Nephron (organoid): ENCODE measurements around the gene MESP1.

ENCODE experiments used
- H3K27ac Mint-ChIP-seq, 3 experiments: 2 replicates each; pipeline ENCODE4 v1.8.0; 2020; ENCODE audit warnings: mixed read lengths in 3 of 3, mild to moderate bottlenecking in 2 of 3, moderate library complexity in 1 of 3
- H3K27me3 Mint-ChIP-seq: 2 replicates; pipeline ENCODE4 v1.8.0; 2021; ENCODE audit warnings: low read depth, mild to moderate bottlenecking, moderate library complexity, mixed read lengths
- H3K36me3 Mint-ChIP-seq: 2 replicates; pipeline ENCODE4 v1.8.0; 2020; ENCODE audit warnings: low read depth, mixed read lengths
- H3K4me1 Mint-ChIP-seq: 2 replicates; pipeline ENCODE4 v1.8.0; 2020; ENCODE audit warnings: mixed read lengths
- H3K4me3 Mint-ChIP-seq, 3 experiments: 2 replicates each; pipeline ENCODE4 v1.8.0; 2020; ENCODE audit warnings: mild to moderate bottlenecking in 3 of 3, mixed read lengths in 3 of 3, moderate library complexity in 2 of 3
- H3K9me3 Mint-ChIP-seq: 2 replicates; pipeline ENCODE4 v1.8.0; 2020; ENCODE audit warnings: mixed read lengths
- CTCF ChIP-seq, 3 experiments: fragments of 200-600 bp; sonication (generic); IDR thresholded peaks; one replicate each; pipeline ENCODE4 v1.5.0; 2021; ENCODE audit warnings: antibody characterized with exemption in 3 of 3; ENCODE audit not compliant: unreplicated experiment in 3 of 3

The MESP1 gene

DNA sequence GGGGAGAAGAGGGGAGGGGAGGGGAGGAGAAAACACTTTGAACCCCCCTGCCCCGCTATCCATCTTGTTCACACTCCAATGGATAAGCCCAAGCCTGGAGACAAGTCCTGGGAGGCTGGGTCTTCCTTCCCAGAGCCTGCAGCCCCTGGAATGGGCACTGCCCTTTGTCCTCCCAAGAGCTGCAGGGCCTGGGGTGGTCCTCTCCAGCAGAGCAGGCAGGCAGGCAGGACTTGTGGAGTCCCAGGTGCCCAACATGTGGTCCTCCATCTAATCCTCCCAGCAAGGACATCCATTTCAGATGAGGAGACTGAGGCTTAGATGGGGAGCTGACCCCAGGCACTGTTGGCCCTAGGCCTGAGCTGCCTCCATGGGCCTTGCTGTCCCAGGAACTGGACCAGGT is 14.6 kb upstream of the MESP1 start:
- Mint-ChIP-seq H3K27ac (no peak overlapping the region), H3K27me3 (peaks cover 8% of the 10 kb centered on the region), H3K4me3 (no peak overlapping the region), H3K9me3 (no peaks in the 10 kb centered on the region), H3K4me1 (no peaks in the 10 kb centered on the region), H3K36me3 (no peaks in the 10 kb centered on the region)
- TF ChIP-seq CTCF (IDR thresholded peaks at IDR 0.05; ENCODE audit: unreplicated experiment in 3 of 3), result no peak

GRCh38 chr15:89761929-89762328 is 10.9 kb upstream of the MESP1 start:
- Mint-ChIP-seq H3K36me3 (no peaks in the 10 kb centered on the region), H3K27ac (no peak overlapping the region), H3K27me3 (no peaks in the 10 kb centered on the region), H3K4me1 (peaks cover 4% of the 10 kb centered on the region), H3K4me3 (no peak overlapping the region), H3K9me3 (no peaks in the 10 kb centered on the region)
- TF ChIP-seq CTCF (IDR thresholded peaks at IDR 0.05; ENCODE audit: unreplicated experiment in 3 of 3), result no peak

DNA sequence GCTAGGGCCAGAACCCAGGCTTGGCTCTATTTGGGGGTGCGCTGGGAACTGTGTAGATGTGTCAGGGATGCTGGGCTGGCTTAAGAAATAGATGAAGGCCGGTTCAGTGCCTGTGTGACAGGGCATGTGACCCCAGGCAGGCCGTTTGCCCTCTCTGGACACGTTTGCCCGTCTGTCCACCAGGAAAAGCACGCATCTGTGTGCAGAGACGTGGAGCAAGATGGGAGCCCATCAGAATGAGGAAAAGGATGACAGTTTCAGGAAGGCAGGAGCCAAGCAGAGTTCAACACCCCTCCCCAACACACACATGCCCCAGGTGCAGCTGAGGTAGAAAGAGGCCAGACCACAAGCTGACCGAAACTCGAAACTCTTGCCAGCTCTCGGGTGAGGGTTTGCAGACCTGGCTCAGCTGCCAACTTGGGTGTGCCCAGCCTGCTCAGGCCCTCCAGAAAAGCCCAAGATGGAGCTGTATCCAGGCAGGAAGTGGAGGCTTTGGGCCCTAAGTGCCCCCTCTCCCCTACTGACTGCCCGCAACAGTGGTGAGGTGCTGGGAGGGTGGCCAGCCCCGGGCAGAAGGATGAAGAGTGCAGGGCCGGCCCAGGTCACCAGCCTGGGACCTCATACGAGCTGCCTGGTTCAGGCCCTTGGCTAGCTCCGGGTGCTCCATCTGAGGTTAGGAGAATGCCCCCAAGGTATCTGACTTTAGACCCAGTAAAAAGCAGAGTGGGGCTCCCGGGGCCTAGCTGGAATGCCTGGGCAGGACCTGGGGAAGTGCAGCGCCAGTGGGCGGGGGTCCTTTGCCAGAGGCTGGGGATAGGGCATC is 10.2 kb upstream of the MESP1 start:
- H3K4me3 Mint-ChIP-seq, result no peak overlapping the region
- peaks cover 4% of the 10 kb centered on the region for H3K4me1 Mint-ChIP-seq
- TF ChIP-seq CTCF (IDR thresholded peaks at IDR 0.05; ENCODE audit: unreplicated experiment in 3 of 3), result peak in 1 of 3 experiments; percentile 13
- no peaks in the 10 kb centered on the region for H3K9me3 Mint-ChIP-seq
- H3K27me3 Mint-ChIP-seq, result peaks cover under 1% of the 10 kb centered on the region
- no peak overlapping the region for H3K27ac Mint-ChIP-seq
- H3K36me3 Mint-ChIP-seq, result no peaks in the 10 kb centered on the region

- H3K9me3 Mint-ChIP-seq, result no peaks in the 10 kb centered on the region
- H3K27me3 Mint-ChIP-seq, result peaks cover 8% of the 10 kb centered on the region
- no peaks in the 10 kb centered on the region for H3K36me3 Mint-ChIP-seq
- TF ChIP-seq CTCF (IDR thresholded peaks at IDR 0.05; ENCODE audit: unreplicated experiment in 3 of 3), result peak; percentile 88 to 90 (median 89)
- H3K4me3 Mint-ChIP-seq, result no peak overlapping the region
- H3K27ac Mint-ChIP-seq, result no peak overlapping the region
- peaks cover 4% of the 10 kb centered on the region for H3K4me1 Mint-ChIP-seq
Observed at GRCh38 chr15:89760303-89761008, 9.4 kb upstream of the MESP1 start.

DNA sequence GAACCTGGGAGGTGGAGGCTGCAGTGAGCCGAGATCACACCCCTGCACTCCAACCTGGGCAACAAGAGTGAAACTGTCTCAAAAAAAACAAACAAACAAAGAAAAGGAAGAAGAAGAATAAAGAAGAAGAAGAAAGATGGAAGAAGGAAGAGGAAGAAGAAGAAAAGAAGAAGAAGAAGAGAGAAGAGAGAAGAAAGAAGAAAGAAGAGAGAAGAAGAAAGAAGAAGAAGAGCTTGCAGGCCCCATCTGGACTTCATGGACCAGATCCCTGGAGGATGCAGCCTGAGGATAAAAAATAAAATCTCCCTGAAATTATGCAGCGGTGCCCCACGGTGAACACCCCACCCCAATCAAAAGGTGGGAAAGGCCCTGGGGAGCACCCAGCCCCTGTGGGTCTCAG is 8.8 kb upstream of the MESP1 start:
- no peak for TF ChIP-seq CTCF (IDR thresholded peaks at IDR 0.05; ENCODE audit: unreplicated experiment in 3 of 3)
- Mint-ChIP-seq H3K36me3 (no peaks in the 10 kb centered on the region), H3K4me3 (no peak overlapping the region), H3K27me3 (peaks cover 10% of the 10 kb centered on the region), H3K27ac (no peak overlapping the region), H3K9me3 (no peaks in the 10 kb centered on the region), H3K4me1 (peaks cover 4% of the 10 kb centered on the region)
